Large intestine (tissue), 3 donors: Measurements from ENCODE around the gene DLX6. TPM values are rescaled to one million over a fixed set of nuclear protein-coding genes. Genes with fewer than 3 reads are reported as not detected.
A peak's percentile ranks its signal among the peaks of the same experiment; 100 is the strongest.
"Not testable (repeated sequence)": the region's sequence is repeated elsewhere in the genome, so short reads cannot be mapped to it uniquely, and the experiment has no call there.

ENCODE experiments used
- DNase-seq, 2 donors: peaks; one replicate each; pipeline versions ENCODE4 v3.0.0 to v3.0.0-alpha.2; 2013
- H3K27ac ChIP-seq: one replicate; pipeline ENCODE4 v1.5.1; 2013; ENCODE audit warnings: low read length
- H3K27me3 ChIP-seq: 2 replicates; pipeline ENCODE4 v1.6.1; 2013; ENCODE audit warnings: low read length; ENCODE audit not compliant: control insufficient read depth, insufficient read depth
- H3K36me3 ChIP-seq: 2 replicates; pipeline ENCODE4 v1.6.1; 2013; ENCODE audit warnings: low read length; ENCODE audit not compliant: control insufficient read depth, insufficient read depth
- H3K4me1 ChIP-seq: one replicate; pipeline ENCODE4 v1.6.1; 2013; ENCODE audit warnings: low read length; ENCODE audit not compliant: control insufficient read depth, insufficient read depth
- H3K4me3 ChIP-seq: one replicate; pipeline ENCODE4 v1.5.1; 2013; ENCODE audit warnings: low read length
- H3K9me3 ChIP-seq: one replicate; pipeline ENCODE4 v1.6.1; 2013; ENCODE audit warnings: mild to moderate bottlenecking, low read depth, low read length, moderate library complexity; ENCODE audit not compliant: control insufficient read depth
- WGBS: methylation state at CpG from one replicate; pipeline ENCODE4 v1.1.5; 2013; ENCODE audit warnings: low lambda C conversion rate; ENCODE audit not compliant: insufficient coverage; 5-methylcytosine and 5-hydroxymethylcytosine counted together
- polyA plus RNA-seq: library from polyadenylated mRNA; unstranded; fragments of 120-200 nt; gene quantifications from one replicate; pipeline ENCODE4 v1.2.1, GENCODE V29; 2013

Gene DLX6
- polyA plus RNA-seq, 1 donor, result 0.04 TPM

DNA sequence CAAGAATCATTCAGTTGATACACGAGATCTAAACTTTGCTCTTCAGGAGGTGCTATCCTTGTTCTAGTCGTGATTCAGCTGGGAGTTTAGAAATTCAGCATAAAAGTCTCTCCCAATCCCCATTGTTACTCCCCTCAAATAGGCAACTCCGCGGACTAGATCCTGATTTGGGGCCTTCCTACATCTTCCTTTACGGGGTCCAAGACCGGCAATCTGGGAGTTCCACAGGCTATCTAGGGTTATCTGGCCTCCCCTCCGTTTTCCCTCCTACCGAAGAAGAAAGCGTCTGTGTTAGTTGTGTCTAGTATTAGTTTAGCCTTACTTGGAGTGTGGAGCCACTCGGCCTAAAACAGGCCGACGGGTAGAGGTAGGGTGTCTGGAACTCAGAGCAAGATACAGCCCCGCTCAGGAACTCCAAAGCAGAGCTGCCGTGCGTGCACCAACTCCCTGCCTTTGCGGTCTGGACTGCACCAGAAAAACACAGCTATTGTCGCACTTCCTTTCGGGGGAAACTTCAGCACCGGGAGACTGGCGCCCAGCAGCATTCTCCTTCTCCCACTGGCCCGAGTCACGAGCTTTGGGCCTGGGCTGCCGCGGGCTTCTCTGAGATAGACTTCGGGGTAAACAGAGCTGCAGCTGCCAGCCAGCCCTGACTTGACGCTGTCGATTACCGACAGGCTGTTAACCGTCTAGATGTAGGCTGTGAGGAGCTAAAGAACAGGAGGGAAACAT, 20.8 kb downstream of the DLX6 start:
- H3K4me1 ChIP-seq, result peaks cover 5% of the 10 kb centered on the region
- H3K27ac ChIP-seq, result no peak overlapping the region
- H3K9me3 ChIP-seq, result peaks cover 8% of the 10 kb centered on the region
- no peak for DNase-seq
- WGBS, result 0% methylated on average over 1 of the region's 29 CpGs
- peaks cover 79% of the 10 kb centered on the region for H3K27me3 ChIP-seq
- no peaks in the 10 kb centered on the region for H3K36me3 ChIP-seq
- H3K4me3 ChIP-seq, result no peak overlapping the region

DNA sequence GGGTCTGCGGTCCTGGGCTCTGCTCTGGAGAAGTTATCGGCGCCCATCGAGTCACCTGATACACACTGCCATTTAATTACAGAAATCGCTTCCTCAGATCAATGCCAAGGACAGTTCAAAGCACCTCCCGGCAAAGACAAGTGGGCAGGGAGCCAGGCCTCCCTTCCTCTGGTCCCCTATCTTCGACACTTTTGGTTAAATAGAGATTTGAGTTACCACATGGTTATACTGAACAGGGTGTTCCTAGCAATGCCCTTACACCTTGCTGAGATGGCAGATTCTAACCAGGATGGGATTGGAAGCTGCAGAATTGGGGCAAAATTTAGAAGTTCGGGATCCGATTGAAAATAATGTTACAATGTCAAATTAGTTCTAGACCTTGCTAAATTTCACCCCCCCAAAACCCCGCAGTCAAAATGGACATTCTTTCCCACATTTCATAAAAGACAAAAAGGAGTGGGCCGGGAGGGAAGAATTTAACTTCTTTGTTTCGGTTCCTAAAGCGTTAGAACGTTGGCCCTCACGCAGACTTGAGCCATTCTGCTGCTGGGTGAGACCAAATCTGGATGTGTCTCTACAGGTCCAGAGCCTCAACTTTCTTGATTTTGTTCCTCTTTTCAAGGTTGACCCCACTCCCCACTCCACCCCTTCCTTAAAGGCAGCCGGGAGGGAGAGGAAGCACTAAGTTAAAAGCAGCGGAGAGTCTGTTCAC, 21.5 kb downstream of the DLX6 start:
- no peaks in the 10 kb centered on the region for H3K36me3 ChIP-seq
- DNase-seq, result no peak
- peaks cover 8% of the 10 kb centered on the region for H3K9me3 ChIP-seq
- H3K4me3 ChIP-seq, result no peak overlapping the region
- H3K4me1 ChIP-seq, result peaks cover 5% of the 10 kb centered on the region
- WGBS, result no CpG with 5 or more reads among the region's 17 CpGs
- H3K27ac ChIP-seq, result no peak overlapping the region
- peaks cover 72% of the 10 kb centered on the region for H3K27me3 ChIP-seq

DNA sequence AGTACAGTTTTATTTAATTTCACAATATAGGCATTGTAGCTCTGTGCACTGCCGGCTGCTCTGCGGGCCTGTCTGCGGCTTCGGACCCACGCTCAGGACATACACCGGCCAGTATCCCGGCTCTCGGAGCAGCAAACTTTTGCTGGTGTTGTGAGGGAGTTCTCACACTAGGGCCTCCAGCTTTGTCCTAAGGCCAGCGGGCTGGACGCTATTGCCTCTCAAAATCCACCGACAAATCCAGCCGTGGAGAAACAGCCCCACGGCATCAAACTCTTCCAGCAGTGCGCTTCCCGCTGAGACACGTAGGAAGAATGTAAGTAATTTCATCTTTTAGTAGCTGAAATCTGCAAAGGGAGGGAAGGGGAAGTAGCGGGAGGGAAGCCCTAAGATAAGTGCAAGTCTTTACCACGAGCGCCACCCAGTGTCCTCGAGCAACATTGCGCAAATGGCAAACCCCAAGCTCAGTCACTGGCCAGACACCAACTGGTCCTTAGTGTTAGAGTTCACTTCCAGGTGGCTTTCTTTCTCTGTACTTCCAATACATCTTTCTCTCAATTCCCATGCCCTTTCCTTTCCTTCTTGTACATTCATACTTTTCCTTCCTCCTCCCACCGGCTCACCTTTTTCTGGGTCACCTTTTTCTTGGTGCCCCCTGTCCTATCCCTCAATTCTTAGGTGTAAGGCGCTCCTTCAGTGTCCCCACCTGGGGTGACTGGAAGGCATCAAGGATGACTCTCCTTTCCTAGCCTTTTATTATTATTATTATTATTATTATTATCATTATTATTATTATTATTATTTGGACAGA, 22.3 kb downstream of the DLX6 start:
- no peak overlapping the region for H3K27ac ChIP-seq
- peaks cover 5% of the 10 kb centered on the region for H3K4me1 ChIP-seq
- H3K4me3 ChIP-seq, result peak overlapping the region; percentile 3
- peaks cover 5% of the 10 kb centered on the region for H3K9me3 ChIP-seq
- peaks cover 64% of the 10 kb centered on the region for H3K27me3 ChIP-seq
- no peaks in the 10 kb centered on the region for H3K36me3 ChIP-seq
- DNase-seq, result peak; percentile 45 to 63
- WGBS, result 25% methylated on average over 4 of the region's 23 CpGs

DNA sequence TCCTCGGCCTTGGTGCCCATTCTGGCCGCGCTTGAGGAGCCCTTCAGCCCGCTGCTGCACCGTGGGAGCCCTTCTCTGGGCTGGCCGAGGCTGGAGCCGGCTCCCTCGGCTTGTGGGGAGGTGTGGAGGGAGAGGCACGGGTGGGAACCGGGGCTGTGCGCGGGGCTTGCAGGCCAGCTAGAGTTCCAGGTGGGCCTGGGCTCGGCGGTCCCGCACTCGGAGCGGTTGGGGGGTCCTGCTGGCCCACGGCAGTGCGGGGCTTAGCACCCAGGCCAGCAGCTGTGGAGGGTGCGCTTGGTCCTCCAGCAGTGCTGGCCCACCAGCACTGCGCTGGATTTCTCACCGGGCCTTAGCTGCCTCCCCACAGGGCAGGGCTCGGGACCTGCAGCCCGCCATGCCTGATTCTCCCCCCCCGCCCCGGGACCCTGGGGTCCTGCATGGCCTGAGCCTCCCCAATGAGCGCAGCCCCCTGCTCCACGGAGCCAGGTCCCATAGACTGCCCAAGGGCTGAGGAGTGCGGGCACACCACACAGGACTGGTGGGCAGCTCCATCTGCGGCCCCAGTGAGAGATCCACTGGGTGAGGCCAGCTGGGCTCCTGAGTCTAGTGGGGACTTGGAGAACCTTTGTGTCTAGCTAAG, 29.0 kb downstream of the DLX6 start:
- H3K4me3 ChIP-seq, H3K36me3 ChIP-seq, H3K27ac ChIP-seq, H3K27me3 ChIP-seq, H3K9me3 ChIP-seq, DNase-seq, H3K4me1 ChIP-seq: not testable (repeated sequence)
- WGBS, result no CpG with 5 or more reads among the region's 30 CpGs

DNA sequence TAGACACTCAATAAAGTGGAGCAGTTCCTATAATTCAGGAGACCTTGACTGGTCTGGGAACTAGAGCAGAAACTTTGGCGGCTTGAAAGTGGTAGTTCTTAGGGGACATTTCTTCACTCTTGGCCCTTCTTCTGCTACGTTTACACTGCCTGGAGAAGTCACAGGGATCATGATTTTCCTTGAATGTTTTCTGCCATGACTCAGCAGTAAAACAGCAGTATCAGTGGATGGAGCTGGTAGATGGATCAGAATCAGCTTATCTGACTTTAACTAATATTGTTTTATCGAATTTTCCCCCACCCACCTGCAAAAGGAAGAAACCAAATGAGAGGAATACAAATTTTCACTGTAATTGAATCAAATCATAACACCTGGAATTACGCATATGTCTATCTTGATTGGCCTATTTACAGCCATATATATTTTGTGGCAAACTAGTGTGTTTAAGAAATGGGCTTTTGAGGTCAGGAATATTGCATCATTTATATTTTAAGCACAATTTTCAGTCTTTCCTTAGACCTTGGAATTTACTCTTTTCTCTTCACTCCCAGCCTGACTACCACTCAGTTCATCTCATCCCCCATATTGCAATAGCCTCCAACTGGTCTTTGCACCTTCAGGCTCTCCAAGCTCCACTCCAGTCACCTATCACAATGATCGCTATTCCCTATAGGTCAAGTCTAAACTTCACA, 34.2 kb downstream of the DLX6 start:
- Histone ChIP-seq H3K36me3 (no peaks in the 10 kb centered on the region), H3K9me3 (peaks cover under 1% of the 10 kb centered on the region), H3K27ac (no peak overlapping the region), H3K4me1 (no peaks in the 10 kb centered on the region), H3K27me3 (peaks cover 3% of the 10 kb centered on the region), H3K4me3 (no peak overlapping the region)
- 100% methylated on average over 1 of the region's 5 CpGs for WGBS
- DNase-seq, result no peak

DNA sequence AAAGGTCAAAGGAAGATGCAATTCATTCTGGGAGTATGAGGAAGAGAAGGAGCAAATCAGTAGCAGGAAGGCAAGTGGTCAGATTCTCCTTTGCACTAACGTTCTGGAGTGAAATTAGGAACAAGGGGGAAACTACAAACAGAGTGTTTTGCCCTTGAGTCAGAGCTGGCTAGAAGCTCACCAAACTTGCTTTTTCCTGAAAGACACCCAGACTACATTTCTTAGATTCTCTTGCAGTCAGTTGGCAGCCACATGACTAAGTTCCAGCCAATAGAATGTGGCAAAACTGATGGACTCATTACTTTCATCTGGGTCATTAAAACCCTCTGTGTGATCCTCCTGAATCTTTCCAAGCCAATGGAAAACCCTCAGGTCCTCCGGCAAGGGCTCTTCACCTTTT, 37.9 kb downstream of the DLX6 start:
- no CpG with 5 or more reads among the region's 2 CpGs for WGBS
- no peak for DNase-seq
- no peaks in the 10 kb centered on the region for H3K36me3 ChIP-seq
- no peaks in the 10 kb centered on the region for H3K27me3 ChIP-seq
- no peak overlapping the region for H3K4me3 ChIP-seq
- no peak overlapping the region for H3K27ac ChIP-seq
- H3K4me1 ChIP-seq, result no peaks in the 10 kb centered on the region
- no peaks in the 10 kb centered on the region for H3K9me3 ChIP-seq

Other genes starting within 250 kb of the DLX6 start
- gene DLX5, start 19.3 kb downstream of the DLX6 start, polyA plus RNA-seq, result 0.58 TPM
- gene SDHAF3, start 112.1 kb downstream of the DLX6 start, polyA plus RNA-seq, result 26.2 TPM